HEK293 (cell line): ENCODE results near the gene TPBGL.

Experiments used
- CTCF ChIA-PET: fragments of 350-600 bp; formaldehyde crosslinking; extraction: SDS; loops from one replicate; lab custom pipeline; 2021; ENCODE audit warnings: antibody characterized with exemption; lab: Yijun Ruan, JAX
- POLR2A ChIA-PET: fragments of 300-600 bp; formaldehyde crosslinking; extraction: SDS; loops from one replicate; lab custom pipeline; 2020; ENCODE audit warnings: antibody characterized with exemption, inconsistent platforms; lab: Yijun Ruan, JAX
- H3K27ac ChIP-seq: fragments of 200-500 bp; sonication (Bioruptor generic); 2 replicates; pipeline ENCODE4 v1.5.1; 2014; ENCODE audit warnings: low read depth, low read length, control low read depth, inconsistent platforms; ENCODE audit errors: extremely low read depth
- H3K36me3 ChIP-seq, 2 experiments: fragments of 200-500 bp in 1 of 2; sonication (Bioruptor generic) in 1 of 2; 1 replicate in 1 of 2; 2 replicates in 1 of 2; pipeline ENCODE4 v1.5.1; 2014 to 2017; ENCODE audit warnings: inconsistent platforms in 2 of 2, low read length in 2 of 2; ENCODE audit not compliant: control insufficient read depth in 2 of 2, insufficient read depth in 1 of 2
- H3K4me1 ChIP-seq: fragments of 200-500 bp; sonication (Bioruptor generic); 2 replicates; pipeline ENCODE4 v1.5.1; 2014; ENCODE audit warnings: mild to moderate bottlenecking, low read length, inconsistent platforms; ENCODE audit not compliant: control insufficient read depth, insufficient read depth
- H3K4me3 ChIP-seq: 2 replicates; pipeline ENCODE4 v1.5.1; 2011; ENCODE audit warnings: low read depth, mild to moderate bottlenecking, control low read depth, low read length, moderate library complexity
- H3K9me3 ChIP-seq: fragments of 200-500 bp; sonication (Bioruptor generic); 2 replicates; pipeline ENCODE4 v1.5.1; 2014; ENCODE audit warnings: low read depth, low read length, inconsistent platforms; ENCODE audit not compliant: control insufficient read depth, insufficient read depth
- GLIS1 ChIP-seq: fragments of 450-650 bp; formaldehyde crosslinking; IDR thresholded peaks from 2 replicates; pipeline ENCODE4 v1.5.1; 2016; ENCODE audit warnings: missing biosample characterization, missing genetic modification characterization
- RBAK ChIP-seq: fragments of 450-650 bp; formaldehyde crosslinking; IDR thresholded peaks from 2 replicates; pipeline ENCODE4 v1.5.1; 2016; ENCODE audit warnings: missing biosample characterization, missing genetic modification characterization
- SCRT1 ChIP-seq: fragments of 450-650 bp; formaldehyde crosslinking; IDR thresholded peaks from 2 replicates; pipeline ENCODE4 v1.5.1; 2016; ENCODE audit warnings: missing biosample characterization, missing genetic modification characterization, borderline replicate concordance
- SCRT2 ChIP-seq: fragments of 450-650 bp; formaldehyde crosslinking; IDR thresholded peaks from 2 replicates; pipeline ENCODE4 v1.5.1; 2016; ENCODE audit warnings: missing biosample characterization, missing genetic modification characterization
- TRIM28 ChIP-seq: IDR thresholded peaks from 2 replicates; pipeline ENCODE4 v1.6.1; 2011; ENCODE audit warnings: low read length, control low read depth, borderline replicate concordance
- WT1 ChIP-seq: fragments of 450-650 bp; formaldehyde crosslinking; IDR thresholded peaks from 2 replicates; pipeline ENCODE4 v1.5.1; 2016; ENCODE audit warnings: missing biosample characterization, missing genetic modification characterization
- YY2 ChIP-seq: fragments of 450-650 bp; formaldehyde crosslinking; IDR thresholded peaks from 2 replicates; pipeline ENCODE4 v1.5.1; 2016; ENCODE audit warnings: missing biosample characterization, missing genetic modification characterization
- ZFHX2 ChIP-seq: fragments of 450-650 bp; formaldehyde crosslinking; conservative IDR thresholded peaks from 2 replicates; pipeline ENCODE4 v1.5.1; 2016; ENCODE audit warnings: missing biosample characterization, missing genetic modification characterization
- ZFP37 ChIP-seq: fragments of 450-650 bp; formaldehyde crosslinking; IDR thresholded peaks from 2 replicates; pipeline ENCODE4 v1.5.1; 2016; ENCODE audit warnings: missing biosample characterization, missing genetic modification characterization
- ZNF350 ChIP-seq: fragments of 450-650 bp; formaldehyde crosslinking; IDR thresholded peaks from 2 replicates; pipeline ENCODE4 v1.5.0; 2017; ENCODE audit warnings: missing biosample characterization, mild to moderate bottlenecking, missing genetic modification characterization
- ZNF600 ChIP-seq: fragments of 450-650 bp; formaldehyde crosslinking; IDR thresholded peaks from 2 replicates; pipeline ENCODE4 v1.5.1; 2016; ENCODE audit warnings: missing biosample characterization, missing genetic modification characterization
- ZNF621 ChIP-seq: fragments of 450-650 bp; formaldehyde crosslinking; IDR thresholded peaks from 2 replicates; pipeline ENCODE4 v1.5.1; 2017; ENCODE audit warnings: missing biosample characterization, missing genetic modification characterization
- ZNF670 ChIP-seq: fragments of 450-650 bp; formaldehyde crosslinking; IDR thresholded peaks from 2 replicates; pipeline ENCODE4 v1.5.1; 2016; ENCODE audit warnings: missing biosample characterization, missing genetic modification characterization, low read depth
- ZNF677 ChIP-seq: fragments of 450-650 bp; IDR thresholded peaks from 2 replicates; pipeline ENCODE4 v1.5.0; 2018; ENCODE audit warnings: missing biosample characterization, mild to moderate bottlenecking, missing genetic modification characterization, moderate library complexity
- ZNF76 ChIP-seq: fragments of 450-650 bp; formaldehyde crosslinking; IDR thresholded peaks from 2 replicates; pipeline ENCODE4; 2016; ENCODE audit warnings: low read depth, missing biosample characterization, missing genetic modification characterization, borderline replicate concordance
- ZNF777 ChIP-seq: fragments of 450-650 bp; formaldehyde crosslinking; IDR thresholded peaks from 2 replicates; pipeline ENCODE4 v1.5.1; 2017; ENCODE audit warnings: missing biosample characterization, missing genetic modification characterization, borderline replicate concordance
- ZNF843 ChIP-seq: fragments of 450-650 bp; formaldehyde crosslinking; IDR thresholded peaks from 2 replicates; pipeline ENCODE4 v1.5.1; 2016; ENCODE audit warnings: missing biosample characterization, missing genetic modification characterization
- TF ChIP-seq, protein P1 (sequence below): IDR thresholded peaks from 2 replicates; pipeline ENCODE4 v1.6.1; 2011; ENCODE audit warnings: mild to moderate bottlenecking, low read depth, low read length, borderline replicate concordance
- TF ChIP-seq, protein P2 (sequence below): fragments of 450-650 bp; formaldehyde crosslinking; IDR thresholded peaks from 2 replicates; pipeline ENCODE4 v1.5.1; 2016; ENCODE audit warnings: missing biosample characterization, missing genetic modification characterization
- TF ChIP-seq, protein P3 (sequence below): fragments of 450-650 bp; formaldehyde crosslinking; IDR thresholded peaks from 2 replicates; pipeline ENCODE4 v1.5.1; 2016; ENCODE audit warnings: missing biosample characterization, missing genetic modification characterization
- TF ChIP-seq, protein P4 (sequence below): fragments of 450-650 bp; formaldehyde crosslinking; IDR thresholded peaks from 2 replicates; pipeline ENCODE4 v1.5.0; 2017; ENCODE audit warnings: missing biosample characterization, missing genetic modification characterization, borderline replicate concordance

Gene TPBGL

DNA sequence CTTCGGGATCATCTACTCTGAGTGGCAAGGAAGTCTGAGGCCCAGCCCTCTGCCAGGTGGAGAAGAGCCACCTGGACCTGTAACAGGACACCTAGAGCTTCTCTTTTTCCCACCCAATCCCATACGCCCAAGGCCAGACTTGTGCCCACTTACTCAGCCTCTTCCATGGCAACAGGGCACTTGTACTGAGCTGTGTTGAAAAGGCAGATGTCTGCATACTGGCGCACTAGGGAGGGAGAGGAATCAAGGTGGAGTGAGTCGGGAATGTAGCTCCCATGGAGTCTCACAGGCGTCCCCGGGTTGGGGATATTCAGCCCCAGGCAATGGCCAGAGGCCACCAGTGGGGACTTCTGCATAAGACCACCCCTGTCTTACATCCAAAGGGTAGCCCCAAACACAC is 36.1 kb downstream of the TPBGL start (continued):
- no peak for TF ChIP-seq ZFP37
- TF ChIP-seq SCRT2 (tag by site-specific recombination): no peak
- TF ChIP-seq ZNF777 (tag by site-specific recombination): no peak

DNA sequence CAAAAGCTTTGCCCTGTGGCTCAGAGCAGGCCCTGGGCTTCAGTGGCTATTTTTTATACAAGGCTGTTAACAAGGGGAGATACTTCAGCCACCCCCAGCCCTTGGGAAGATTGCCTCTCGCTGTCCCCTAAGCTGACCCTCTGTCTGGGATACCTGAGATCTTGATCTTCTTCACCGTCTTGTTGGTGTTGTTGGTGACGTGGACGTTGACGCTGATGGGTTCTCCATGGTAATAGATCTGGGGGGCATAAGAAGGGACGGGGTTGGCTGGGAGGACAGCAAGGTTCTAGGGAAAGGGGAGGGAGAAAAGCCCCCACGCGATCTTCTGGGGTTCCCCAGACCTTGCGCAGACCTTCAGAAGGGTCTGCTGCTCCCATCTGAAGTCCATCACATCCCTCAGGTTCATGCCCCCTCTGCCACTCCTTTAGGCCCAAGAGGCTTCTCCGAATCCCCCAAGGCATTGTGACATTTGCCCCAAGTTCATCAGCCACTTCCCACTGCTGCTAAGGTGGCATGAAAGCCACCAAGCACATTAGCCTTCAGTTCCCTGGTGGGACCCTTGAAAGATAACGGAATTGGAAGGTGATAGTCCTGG is 36.7 kb downstream of the TPBGL start:
- Histone ChIP-seq H3K36me3 (peaks cover 0 to 34% of the 10 kb centered on the region in 2 experiments; a peak in 1 of 3 replicates), H3K4me1 (no peaks in the 10 kb centered on the region)

DNA sequence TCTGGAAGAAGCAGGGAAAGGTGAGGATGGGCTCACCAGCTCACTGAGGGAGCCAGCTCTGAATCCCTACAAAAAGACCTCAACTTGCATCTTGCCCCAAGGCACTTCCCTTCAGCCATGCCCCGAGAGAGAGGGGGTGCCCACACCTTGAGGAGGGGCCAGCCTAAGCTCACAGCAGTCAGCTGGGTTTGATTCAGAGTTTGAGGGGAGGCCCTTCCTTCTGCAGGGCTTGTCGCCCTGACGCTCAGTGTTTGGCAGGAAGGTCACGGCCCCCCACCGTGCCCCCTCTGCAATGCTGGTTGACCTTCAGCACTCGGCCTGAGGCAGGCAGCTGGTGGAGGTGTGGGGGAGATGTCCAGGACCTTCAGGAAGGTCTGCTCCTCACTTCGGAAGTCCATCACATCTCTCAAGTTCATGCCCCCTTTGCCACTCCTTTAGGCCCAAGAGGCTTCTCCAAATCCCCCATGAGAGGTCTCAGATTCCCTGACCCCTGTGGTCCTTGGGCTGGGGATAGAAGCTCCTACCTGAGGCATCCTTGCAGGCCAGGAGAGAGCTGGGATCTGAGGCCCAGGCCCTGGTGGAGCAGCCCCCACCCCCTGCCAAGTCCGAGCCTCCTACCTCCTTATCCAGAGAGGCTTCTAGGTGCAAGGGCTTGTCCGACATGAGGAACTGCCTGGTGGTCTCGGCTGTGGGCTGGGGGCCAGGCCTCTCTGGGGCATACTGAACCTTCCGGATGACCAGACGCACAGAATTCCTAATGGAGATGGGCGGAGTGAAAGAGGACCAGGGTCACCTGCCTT is 37.6 kb downstream of the TPBGL start:
- CTCF ChIA-PET: interaction anchor here (0.7 to 5.0 kb wide), 7 partner anchors 103 to 254 kb away, joined by 3 to 53 read pairs (median 4); no protein-coding TSS in a partner anchor
- Histone ChIP-seq H3K4me1 (no peaks in the 10 kb centered on the region), H3K36me3 (peaks cover 0 to 34% of the 10 kb centered on the region in 2 experiments; a peak in 1 of 3 replicates), H3K4me3 (no peak overlapping the region)
- POLR2A ChIA-PET: no interaction called here
- no peak for TF ChIP-seq ZFHX2 (tag by site-specific recombination)
- no peak for TF ChIP-seq YY2 (tag by site-specific recombination)
- TF ChIP-seq, protein P1, sequence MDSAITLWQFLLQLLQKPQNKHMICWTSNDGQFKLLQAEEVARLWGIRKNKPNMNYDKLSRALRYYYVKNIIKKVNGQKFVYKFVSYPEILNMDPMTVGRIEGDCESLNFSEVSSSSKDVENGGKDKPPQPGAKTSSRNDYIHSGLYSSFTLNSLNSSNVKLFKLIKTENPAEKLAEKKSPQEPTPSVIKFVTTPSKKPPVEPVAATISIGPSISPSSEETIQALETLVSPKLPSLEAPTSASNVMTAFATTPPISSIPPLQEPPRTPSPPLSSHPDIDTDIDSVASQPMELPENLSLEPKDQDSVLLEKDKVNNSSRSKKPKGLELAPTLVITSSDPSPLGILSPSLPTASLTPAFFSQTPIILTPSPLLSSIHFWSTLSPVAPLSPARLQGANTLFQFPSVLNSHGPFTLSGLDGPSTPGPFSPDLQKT: no peak
- no peak for TF ChIP-seq TRIM28
- TF ChIP-seq GLIS1: no peak
- TF ChIP-seq SCRT1 (tag by site-specific recombination): no peak
- TF ChIP-seq ZNF350 (tag by site-specific recombination): no peak
- TF ChIP-seq ZNF621 (tag by site-specific recombination): no peak
- TF ChIP-seq, all 188 proteins: peak for 0
- Histone ChIP-seq H3K27ac (no peak overlapping the region), H3K9me3 (no peaks in the 10 kb centered on the region)

More for the DNA sequence above, 36.7 kb downstream of the TPBGL start:
- POLR2A ChIA-PET: no interaction called here
- no peak overlapping the region for H3K27ac ChIP-seq
- H3K4me3 ChIP-seq: no peak overlapping the region
- TF ChIP-seq WT1 (tag by site-specific recombination) (no peak), ZNF843 (tag by site-specific recombination) (no peak), ZNF677 (tag by site-specific recombination) (no peak), ZNF600 (no peak)
- TF ChIP-seq, protein P2, sequence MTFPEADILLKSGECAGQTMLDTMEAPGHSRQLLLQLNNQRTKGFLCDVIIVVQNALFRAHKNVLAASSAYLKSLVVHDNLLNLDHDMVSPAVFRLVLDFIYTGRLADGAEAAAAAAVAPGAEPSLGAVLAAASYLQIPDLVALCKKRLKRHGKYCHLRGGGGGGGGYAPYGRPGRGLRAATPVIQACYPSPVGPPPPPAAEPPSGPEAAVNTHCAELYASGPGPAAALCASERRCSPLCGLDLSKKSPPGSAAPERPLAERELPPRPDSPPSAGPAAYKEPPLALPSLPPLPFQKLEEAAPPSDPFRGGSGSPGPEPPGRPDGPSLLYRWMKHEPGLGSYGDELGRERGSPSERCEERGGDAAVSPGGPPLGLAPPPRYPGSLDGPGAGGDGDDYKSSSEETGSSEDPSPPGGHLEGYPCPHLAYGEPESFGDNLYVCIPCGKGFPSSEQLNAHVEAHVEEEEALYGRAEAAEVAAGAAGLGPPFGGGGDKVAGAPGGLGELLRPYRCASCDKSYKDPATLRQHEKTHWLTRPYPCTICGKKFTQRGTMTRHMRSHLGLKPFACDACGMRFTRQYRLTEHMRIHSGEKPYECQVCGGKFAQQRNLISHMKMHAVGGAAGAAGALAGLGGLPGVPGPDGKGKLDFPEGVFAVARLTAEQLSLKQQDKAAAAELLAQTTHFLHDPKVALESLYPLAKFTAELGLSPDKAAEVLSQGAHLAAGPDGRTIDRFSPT (tag by site-specific recombination): no peak
- no peaks in the 10 kb centered on the region for H3K9me3 ChIP-seq
- CTCF ChIA-PET: interaction anchor here (0.6 to 5.0 kb wide), 6 partner anchors 104 to 339 kb away, joined by 3 to 53 read pairs (median 3); no protein-coding TSS in a partner anchor

DNA sequence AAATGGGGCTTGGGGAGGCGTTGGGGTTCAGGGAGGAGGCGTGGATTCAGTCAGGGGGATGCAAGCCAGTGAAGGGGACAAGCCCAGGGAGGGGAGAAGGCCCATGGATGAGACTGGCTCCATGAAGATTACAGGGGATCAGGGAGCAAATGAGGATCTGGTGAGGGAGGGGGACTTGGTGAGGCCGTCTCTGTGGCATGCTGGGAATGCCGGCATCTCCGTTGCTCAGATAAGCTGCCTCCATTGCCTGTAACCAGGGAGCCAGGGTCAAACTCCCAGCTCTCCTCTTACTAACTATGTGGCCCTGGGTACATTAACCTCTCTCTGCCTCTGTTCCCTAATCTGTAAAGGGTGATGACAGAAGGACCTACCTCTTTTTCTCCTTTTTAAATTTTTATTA is 38.7 kb downstream of the TPBGL start:
- Histone ChIP-seq H3K36me3 (peaks cover 0 to 30% of the 10 kb centered on the region in 2 experiments; a peak in 1 of 3 replicates), H3K4me3 (no peak overlapping the region), H3K27ac (no peak overlapping the region), H3K4me1 (no peaks in the 10 kb centered on the region), H3K9me3 (no peaks in the 10 kb centered on the region)
- ChIA-PET POLR2A (no interaction called here), CTCF (interaction anchor here (0.6 to 7.0 kb wide), 26 partner anchors 8 to 353 kb away, joined by 3 to 209 read pairs (median 4); no protein-coding TSS in a partner anchor)
- TF ChIP-seq RBAK (tag by site-specific recombination) (no peak), ZNF670 (tag by site-specific recombination) (no peak), ZFHX2 (tag by site-specific recombination) (no peak), ZNF76 (no peak)
- TF ChIP-seq, protein P3, sequence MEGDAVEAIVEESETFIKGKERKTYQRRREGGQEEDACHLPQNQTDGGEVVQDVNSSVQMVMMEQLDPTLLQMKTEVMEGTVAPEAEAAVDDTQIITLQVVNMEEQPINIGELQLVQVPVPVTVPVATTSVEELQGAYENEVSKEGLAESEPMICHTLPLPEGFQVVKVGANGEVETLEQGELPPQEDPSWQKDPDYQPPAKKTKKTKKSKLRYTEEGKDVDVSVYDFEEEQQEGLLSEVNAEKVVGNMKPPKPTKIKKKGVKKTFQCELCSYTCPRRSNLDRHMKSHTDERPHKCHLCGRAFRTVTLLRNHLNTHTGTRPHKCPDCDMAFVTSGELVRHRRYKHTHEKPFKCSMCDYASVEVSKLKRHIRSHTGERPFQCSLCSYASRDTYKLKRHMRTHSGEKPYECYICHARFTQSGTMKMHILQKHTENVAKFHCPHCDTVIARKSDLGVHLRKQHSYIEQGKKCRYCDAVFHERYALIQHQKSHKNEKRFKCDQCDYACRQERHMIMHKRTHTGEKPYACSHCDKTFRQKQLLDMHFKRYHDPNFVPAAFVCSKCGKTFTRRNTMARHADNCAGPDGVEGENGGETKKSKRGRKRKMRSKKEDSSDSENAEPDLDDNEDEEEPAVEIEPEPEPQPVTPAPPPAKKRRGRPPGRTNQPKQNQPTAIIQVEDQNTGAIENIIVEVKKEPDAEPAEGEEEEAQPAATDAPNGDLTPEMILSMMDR (tag by site-specific recombination): no peak
- TF ChIP-seq, protein P4, sequence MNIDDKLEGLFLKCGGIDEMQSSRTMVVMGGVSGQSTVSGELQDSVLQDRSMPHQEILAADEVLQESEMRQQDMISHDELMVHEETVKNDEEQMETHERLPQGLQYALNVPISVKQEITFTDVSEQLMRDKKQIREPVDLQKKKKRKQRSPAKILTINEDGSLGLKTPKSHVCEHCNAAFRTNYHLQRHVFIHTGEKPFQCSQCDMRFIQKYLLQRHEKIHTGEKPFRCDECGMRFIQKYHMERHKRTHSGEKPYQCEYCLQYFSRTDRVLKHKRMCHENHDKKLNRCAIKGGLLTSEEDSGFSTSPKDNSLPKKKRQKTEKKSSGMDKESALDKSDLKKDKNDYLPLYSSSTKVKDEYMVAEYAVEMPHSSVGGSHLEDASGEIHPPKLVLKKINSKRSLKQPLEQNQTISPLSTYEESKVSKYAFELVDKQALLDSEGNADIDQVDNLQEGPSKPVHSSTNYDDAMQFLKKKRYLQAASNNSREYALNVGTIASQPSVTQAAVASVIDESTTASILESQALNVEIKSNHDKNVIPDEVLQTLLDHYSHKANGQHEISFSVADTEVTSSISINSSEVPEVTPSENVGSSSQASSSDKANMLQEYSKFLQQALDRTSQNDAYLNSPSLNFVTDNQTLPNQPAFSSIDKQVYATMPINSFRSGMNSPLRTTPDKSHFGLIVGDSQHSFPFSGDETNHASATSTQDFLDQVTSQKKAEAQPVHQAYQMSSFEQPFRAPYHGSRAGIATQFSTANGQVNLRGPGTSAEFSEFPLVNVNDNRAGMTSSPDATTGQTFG: no peak
